ENCODE results near the gene CCDC179.

DNA sequence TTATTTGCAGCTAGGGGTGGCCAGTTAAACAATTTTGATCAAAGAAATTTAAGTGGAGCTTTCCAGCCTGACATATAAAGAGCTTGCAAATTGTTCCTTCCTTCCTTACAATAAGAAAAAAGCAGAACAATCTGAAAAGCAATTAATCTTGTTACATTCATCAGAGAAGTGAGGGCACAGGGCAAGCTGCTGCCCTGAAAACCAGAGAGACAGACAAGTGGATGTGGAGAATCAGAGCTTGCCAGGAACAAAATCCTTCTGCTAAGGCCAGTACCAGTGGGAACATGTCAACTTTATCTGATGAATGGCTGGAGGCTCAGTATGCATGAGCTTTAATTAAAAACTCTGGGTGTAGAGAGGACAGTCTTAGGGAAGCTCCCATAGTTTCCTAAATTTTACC, 8.8 kb downstream of the CCDC179 start:
- TF ChIP-seq, protein P1, sequence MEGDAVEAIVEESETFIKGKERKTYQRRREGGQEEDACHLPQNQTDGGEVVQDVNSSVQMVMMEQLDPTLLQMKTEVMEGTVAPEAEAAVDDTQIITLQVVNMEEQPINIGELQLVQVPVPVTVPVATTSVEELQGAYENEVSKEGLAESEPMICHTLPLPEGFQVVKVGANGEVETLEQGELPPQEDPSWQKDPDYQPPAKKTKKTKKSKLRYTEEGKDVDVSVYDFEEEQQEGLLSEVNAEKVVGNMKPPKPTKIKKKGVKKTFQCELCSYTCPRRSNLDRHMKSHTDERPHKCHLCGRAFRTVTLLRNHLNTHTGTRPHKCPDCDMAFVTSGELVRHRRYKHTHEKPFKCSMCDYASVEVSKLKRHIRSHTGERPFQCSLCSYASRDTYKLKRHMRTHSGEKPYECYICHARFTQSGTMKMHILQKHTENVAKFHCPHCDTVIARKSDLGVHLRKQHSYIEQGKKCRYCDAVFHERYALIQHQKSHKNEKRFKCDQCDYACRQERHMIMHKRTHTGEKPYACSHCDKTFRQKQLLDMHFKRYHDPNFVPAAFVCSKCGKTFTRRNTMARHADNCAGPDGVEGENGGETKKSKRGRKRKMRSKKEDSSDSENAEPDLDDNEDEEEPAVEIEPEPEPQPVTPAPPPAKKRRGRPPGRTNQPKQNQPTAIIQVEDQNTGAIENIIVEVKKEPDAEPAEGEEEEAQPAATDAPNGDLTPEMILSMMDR (IDR thresholded peaks at IDR 0.05), result no peak
- TF ChIP-seq POLR2A (IDR thresholded peaks at IDR 0.05) (no peak), POLR2AphosphoS5 (IDR thresholded peaks at IDR 0.05; ENCODE audit: insufficient read depth in 1 of 2, low read depth in 1 of 2) (no peak)

Data from vagina (tissue), 2 donors.